Thoracic aorta (tissue), 2 donors: ENCODE measurements around the gene TIGIT. TPM values are rescaled to one million over a fixed set of nuclear protein-coding genes. Genes with fewer than 3 reads are reported as not detected.

Source experiments
- ATAC-seq: fragments of 150-250 bp; one replicate; pipeline ENCODE4 v1.8.0; 2017; ENCODE audit warnings: low read depth; ENCODE audit not compliant: insufficient number of reproducible peaks, low FRiP score
- DNase-seq: peaks from one replicate; pipeline ENCODE4 v3.0.0-alpha.2; 2020; ENCODE audit warnings: low spot score
- H3K27ac ChIP-seq, 2 donors: fragments of 200-600 bp; sonication (generic); 1 replicate in 1 of 2; 2 replicates in 1 of 2; pipeline ENCODE4 v1.5.1; 2016; ENCODE audit warnings: mild to moderate bottlenecking in 2 of 2, moderate library complexity in 2 of 2
- H3K27me3 ChIP-seq: fragments of 200-600 bp; sonication (generic); replicated peaks from 2 replicates; pipeline ENCODE4 v1.6.0; 2016; ENCODE audit warnings: mild to moderate bottlenecking; ENCODE audit not compliant: insufficient read depth
- H3K36me3 ChIP-seq: fragments of 200-600 bp; sonication (generic); one replicate; pipeline ENCODE4 v1.5.1; 2016
- H3K4me1 ChIP-seq, 2 donors: fragments of 200-600 bp; sonication (generic); 1 replicate in 1 of 2; 2 replicates in 1 of 2; pipeline versions ENCODE4 v1.5.1 to v1.6.0; 2016; ENCODE audit warnings: low read depth in 2 of 2, mild to moderate bottlenecking in 1 of 2; ENCODE audit not compliant: control insufficient read depth in 1 of 2
- H3K4me3 ChIP-seq: fragments of 200-600 bp; sonication (generic); 2 replicates; pipeline ENCODE4 v1.5.1; 2016; ENCODE audit warnings: mild to moderate bottlenecking
- H3K9me3 ChIP-seq: fragments of 200-600 bp; sonication (generic); 2 replicates; pipeline ENCODE4 v1.5.1; 2016
- total RNA-seq, 2 donors: library from RNA; depleted of rRNA; stranded (reverse); fragments of >200 nt; gene quantifications; one replicate each; pipeline versions ENCODE4 v1.1.0 to v1.2.3, GENCODE V29; 2016
- TF ChIP-seq, protein P1 (sequence below): fragments of 200-600 bp; sonication (generic); IDR thresholded peaks from one replicate; pipeline ENCODE4 v1.5.1; 2019; ENCODE audit warnings: antibody characterized with exemption

Gene TIGIT
- total RNA-seq, 2 donors from 2014 or later, result 0.14 to 0.21 TPM

DNA sequence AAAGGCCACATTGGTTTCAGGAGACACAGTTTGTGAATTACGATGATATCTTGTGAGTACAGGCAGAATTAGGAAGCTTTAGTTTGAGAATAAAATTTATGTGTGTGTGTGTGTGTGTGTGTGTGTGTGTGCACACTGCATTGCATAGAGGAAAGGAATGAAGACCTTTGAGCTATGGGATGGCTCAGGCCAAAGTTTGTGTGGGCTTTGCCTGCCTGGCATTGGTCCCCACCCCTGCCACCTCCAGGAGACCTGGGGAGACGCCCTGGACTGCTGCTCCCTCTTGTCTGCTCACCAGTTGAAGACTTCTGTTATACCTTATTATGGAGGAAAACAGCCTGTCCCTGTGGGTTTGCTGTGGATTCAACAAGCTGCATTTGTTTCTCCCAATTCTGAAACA lies 37.2 kb downstream of the TIGIT start:
- Histone ChIP-seq H3K27ac (no peak overlapping the region), H3K27me3 (no peaks in the 10 kb centered on the region), H3K4me1 (peaks cover 0 to 5% of the 10 kb centered on the region in 2 donors), H3K36me3 (no peaks in the 10 kb centered on the region), H3K9me3 (no peaks in the 10 kb centered on the region), H3K4me3 (no peak overlapping the region)
- ATAC-seq (no peak), DNase-seq (no peak)
- TF ChIP-seq, protein P1, sequence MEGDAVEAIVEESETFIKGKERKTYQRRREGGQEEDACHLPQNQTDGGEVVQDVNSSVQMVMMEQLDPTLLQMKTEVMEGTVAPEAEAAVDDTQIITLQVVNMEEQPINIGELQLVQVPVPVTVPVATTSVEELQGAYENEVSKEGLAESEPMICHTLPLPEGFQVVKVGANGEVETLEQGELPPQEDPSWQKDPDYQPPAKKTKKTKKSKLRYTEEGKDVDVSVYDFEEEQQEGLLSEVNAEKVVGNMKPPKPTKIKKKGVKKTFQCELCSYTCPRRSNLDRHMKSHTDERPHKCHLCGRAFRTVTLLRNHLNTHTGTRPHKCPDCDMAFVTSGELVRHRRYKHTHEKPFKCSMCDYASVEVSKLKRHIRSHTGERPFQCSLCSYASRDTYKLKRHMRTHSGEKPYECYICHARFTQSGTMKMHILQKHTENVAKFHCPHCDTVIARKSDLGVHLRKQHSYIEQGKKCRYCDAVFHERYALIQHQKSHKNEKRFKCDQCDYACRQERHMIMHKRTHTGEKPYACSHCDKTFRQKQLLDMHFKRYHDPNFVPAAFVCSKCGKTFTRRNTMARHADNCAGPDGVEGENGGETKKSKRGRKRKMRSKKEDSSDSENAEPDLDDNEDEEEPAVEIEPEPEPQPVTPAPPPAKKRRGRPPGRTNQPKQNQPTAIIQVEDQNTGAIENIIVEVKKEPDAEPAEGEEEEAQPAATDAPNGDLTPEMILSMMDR, result no peak

DNA sequence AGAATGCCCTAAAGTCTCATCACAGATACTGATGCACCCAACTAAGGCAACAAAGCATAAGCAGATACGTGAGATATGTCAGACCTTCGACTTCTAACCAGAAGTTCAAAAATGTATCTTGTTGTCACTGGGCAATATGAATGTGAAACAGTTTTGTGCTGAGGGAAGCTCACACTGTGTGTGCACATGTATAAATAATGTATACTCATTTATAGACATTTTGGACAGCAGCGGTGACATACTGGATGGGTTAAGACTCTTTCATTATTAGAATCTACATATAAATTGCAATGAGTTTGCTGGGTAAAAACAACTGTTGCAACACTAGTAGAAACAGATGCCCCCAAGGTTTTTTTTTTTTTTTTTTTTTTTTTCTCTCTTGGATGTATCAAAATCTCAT lies 37.9 kb downstream of the TIGIT start:
- no peak overlapping the region for H3K4me3 ChIP-seq
- no peaks in the 10 kb centered on the region for H3K36me3 ChIP-seq
- ATAC-seq, result no peak
- TF ChIP-seq, protein P1, result no peak
- H3K27ac ChIP-seq, result no peak overlapping the region
- H3K4me1 ChIP-seq, result peaks cover 0 to 5% of the 10 kb centered on the region in 2 donors
- no peak for DNase-seq
- H3K27me3 ChIP-seq, result no peaks in the 10 kb centered on the region
- H3K9me3 ChIP-seq, result no peaks in the 10 kb centered on the region

DNA sequence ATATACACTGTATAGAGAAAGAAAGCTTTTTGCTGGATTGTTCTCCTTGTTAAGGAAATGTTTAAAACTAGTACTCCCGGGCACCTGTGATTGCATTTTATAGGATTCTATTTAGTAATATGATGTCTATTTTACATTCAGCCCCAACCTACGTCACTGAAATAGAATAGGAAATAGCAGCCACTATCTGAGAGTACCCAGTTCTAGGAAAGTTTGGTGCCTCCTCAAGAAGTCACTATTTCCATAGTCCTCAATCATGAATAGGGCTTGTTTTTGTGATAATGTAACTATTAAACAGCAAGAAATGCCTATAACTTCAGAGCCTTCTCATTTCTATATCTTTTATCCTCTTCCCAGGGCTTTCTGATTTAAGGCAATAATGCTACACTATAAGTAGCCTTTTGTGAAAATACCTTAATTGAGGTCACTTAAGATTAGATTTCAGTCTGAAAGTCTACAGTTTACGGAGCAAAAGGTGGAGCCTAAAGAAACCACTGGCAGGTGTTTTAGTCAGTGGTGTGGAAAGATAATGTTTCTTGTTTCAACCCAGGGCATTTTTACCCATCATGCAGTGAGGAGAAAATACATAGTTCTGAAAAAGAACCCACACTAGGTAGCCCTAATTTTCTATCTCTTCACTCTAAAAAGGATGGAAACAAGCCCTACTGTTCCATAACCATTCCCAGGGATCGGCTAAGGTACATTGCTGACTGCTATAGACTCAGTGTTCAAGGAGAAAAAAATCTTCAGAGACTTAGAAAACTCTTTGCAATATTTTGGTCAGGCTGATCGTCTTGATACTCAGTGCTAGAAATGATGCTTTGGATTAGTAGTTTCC lies 38.7 kb downstream of the TIGIT start:
- Histone ChIP-seq H3K9me3 (no peaks in the 10 kb centered on the region), H3K27me3 (no peaks in the 10 kb centered on the region), H3K27ac (no peak overlapping the region), H3K4me1 (peaks cover 0 to 5% of the 10 kb centered on the region in 2 donors), H3K4me3 (no peak overlapping the region), H3K36me3 (no peaks in the 10 kb centered on the region)
- no peak for DNase-seq
- TF ChIP-seq, protein P1, result no peak
- ATAC-seq, result no peak

DNA sequence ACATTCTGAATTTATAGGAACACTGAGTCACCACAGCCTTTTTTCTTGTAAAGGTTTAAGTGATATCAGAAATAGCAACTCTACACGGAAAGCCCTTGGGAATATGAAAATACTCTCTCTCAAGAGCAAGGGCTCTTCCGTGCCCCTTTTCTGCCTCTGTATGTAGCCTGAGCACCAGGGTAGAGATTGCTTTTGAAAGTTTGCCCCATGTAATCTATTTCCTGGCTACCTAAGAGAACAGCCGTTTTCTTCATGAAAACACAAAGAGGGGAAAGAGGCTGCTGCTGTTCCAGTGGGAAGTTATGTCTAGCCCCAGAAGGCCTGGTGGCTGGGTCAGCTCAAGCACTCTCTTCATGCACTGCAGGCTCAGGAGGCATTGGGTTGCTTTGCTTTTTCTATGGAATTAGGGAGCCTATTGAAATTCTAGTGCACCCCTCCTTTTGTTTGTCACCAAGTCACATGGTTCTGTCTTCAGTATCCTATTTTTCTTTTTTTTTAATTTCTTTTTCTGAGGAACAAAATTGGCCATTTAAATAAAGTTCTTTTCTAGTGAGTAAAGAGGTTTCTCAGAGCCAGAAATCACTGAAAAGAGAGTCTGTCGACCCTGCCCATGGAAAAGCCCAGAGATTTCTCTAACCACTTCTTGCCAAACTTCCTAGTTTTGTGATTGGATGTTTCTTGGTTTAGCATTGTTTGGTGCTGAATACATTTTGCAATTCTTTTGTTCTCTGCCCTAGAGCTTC lies 39.5 kb downstream of the TIGIT start:
- no peak overlapping the region for H3K4me3 ChIP-seq
- H3K36me3 ChIP-seq, result no peaks in the 10 kb centered on the region
- TF ChIP-seq, protein P1, result no peak
- DNase-seq, result no peak
- ATAC-seq, result peak; percentile 5
- no peaks in the 10 kb centered on the region for H3K27me3 ChIP-seq
- H3K9me3 ChIP-seq, result no peaks in the 10 kb centered on the region
- peaks cover 0 to 5% of the 10 kb centered on the region in 2 donors for H3K4me1 ChIP-seq
- no peak overlapping the region for H3K27ac ChIP-seq

DNA sequence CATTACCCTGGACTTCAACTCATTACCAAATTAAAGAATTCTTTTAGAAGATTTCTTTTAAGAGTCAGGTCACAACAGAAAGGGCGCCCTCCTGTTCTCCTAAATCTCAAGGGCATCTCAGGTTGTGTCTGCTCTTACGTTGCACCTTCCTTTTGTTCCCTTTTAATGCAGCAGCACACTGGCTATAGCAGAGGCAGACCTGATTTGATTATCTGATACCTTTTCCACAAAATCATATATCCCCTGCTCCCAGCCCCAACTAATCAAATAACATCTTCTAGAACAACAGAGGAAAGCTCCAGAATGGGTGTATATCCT lies 40.1 kb downstream of the TIGIT start:
- ATAC-seq, result no peak
- Histone ChIP-seq H3K36me3 (peaks cover 3% of the 10 kb centered on the region), H3K4me3 (no peak overlapping the region), H3K27ac (no peak overlapping the region), H3K9me3 (no peaks in the 10 kb centered on the region), H3K27me3 (no peaks in the 10 kb centered on the region), H3K4me1 (peaks cover 0 to 5% of the 10 kb centered on the region in 2 donors)
- TF ChIP-seq, protein P1, result no peak
- no peak for DNase-seq
